Type B pancreatic cell (in vitro differentiated cells): ENCODE measurements around the gene PIEZO1. TPM values are rescaled to one million over a fixed set of nuclear protein-coding genes. Genes with fewer than 3 reads are reported as not detected.

Experiments
- DNase-seq: peaks from one replicate; pipeline ENCODE4 v3.0.0; 2021; ENCODE audit warnings: mixed read lengths; ENCODE audit not compliant: unreplicated experiment; ENCODE audit errors: extremely low spot score
- H3K27ac Mint-ChIP-seq: 2 replicates; pipeline ENCODE4 v1.8.0; 2021; ENCODE audit warnings: mild to moderate bottlenecking, mixed read lengths
- H3K27me3 Mint-ChIP-seq: 2 replicates; pipeline ENCODE4 v1.8.0; 2021; ENCODE audit warnings: mixed read lengths
- H3K36me3 Mint-ChIP-seq: 2 replicates; pipeline ENCODE4 v1.8.0; 2021; ENCODE audit warnings: mixed read lengths
- H3K4me1 Mint-ChIP-seq: one replicate; pipeline ENCODE4 v1.8.0; 2021; ENCODE audit warnings: mixed read lengths; ENCODE audit not compliant: unreplicated experiment
- H3K4me3 Mint-ChIP-seq: 2 replicates; pipeline ENCODE4 v1.8.0; 2021; ENCODE audit warnings: mild to moderate bottlenecking, mixed read lengths
- H3K9me3 Mint-ChIP-seq: 2 replicates; pipeline ENCODE4 v1.8.0; 2021; ENCODE audit warnings: mixed read lengths
- CTCF ChIP-seq: fragments of 200-600 bp; sonication (generic); conservative IDR thresholded peaks from 2 replicates; pipeline ENCODE4 v1.5.0; 2021; ENCODE audit warnings: antibody characterized with exemption, mild to moderate bottlenecking
- microRNA-seq: library from miRNA; unstranded; fragments of <30 nt; microRNA quantifications from one replicate; pipeline ENCODE4, GENCODE V29; 2020
- total RNA-seq: library from RNA; stranded (reverse); gene quantifications from 2 replicates; pipeline ENCODE4 v1.2.1, GENCODE V29; 2021; ENCODE audit warnings: low replicate concordance

PIEZO1 gene
- total RNA-seq, 1 donor from 2014 or later: 33.3 TPM

- Mint-ChIP-seq H3K9me3 (no peaks in the 10 kb centered on the region), H3K4me3 (no peak overlapping the region), H3K27ac (no peak overlapping the region), H3K36me3 (peaks cover 3% of the 10 kb centered on the region), H3K27me3 (no peaks in the 10 kb centered on the region), H3K4me1 (peaks cover 7% of the 10 kb centered on the region)
- TF ChIP-seq CTCF: no peak
- no peak for DNase-seq
Observed at GRCh38 chr16:88667461-88667860, 117.6 kb downstream of the PIEZO1 start.

GRCh38 chr16:88665570-88665969, 119.5 kb downstream of the PIEZO1 start:
- Mint-ChIP-seq H3K4me1 (peaks cover 7% of the 10 kb centered on the region), H3K27ac (no peak overlapping the region), H3K36me3 (peaks cover 3% of the 10 kb centered on the region), H3K4me3 (no peak overlapping the region), H3K27me3 (no peaks in the 10 kb centered on the region), H3K9me3 (no peaks in the 10 kb centered on the region)
- TF ChIP-seq CTCF: no peak
- no peak for DNase-seq

Small RNA genes lying within 50 kb of the gene (microRNA-seq; reads per million reads assigned to microRNA genes)
- gene MIR4722: not detected

Other genes starting within 250 kb of the PIEZO1 start
- gene ZC3H18, start 214.8 kb downstream of the PIEZO1 start, total RNA-seq: 56.5 and 70.2 TPM in 2 replicates
- 0.39 TPM in 1 of 2 replicates, not detected in the other for gene IL17C, start 146.6 kb downstream of the PIEZO1 start, total RNA-seq
- 120 and 144 TPM in 2 replicates for gene CYBA, start 134.2 kb downstream of the PIEZO1 start, total RNA-seq
- gene MVD, start 122.1 kb downstream of the PIEZO1 start, total RNA-seq: 59.0 and 60.6 TPM in 2 replicates
- 0.68 and 0.79 TPM in 2 replicates for gene SNAI3, start 98.7 kb downstream of the PIEZO1 start, total RNA-seq
- gene RNF166, start 78.8 kb downstream of the PIEZO1 start, total RNA-seq: 11.9 and 20.1 TPM in 2 replicates
- 25.1 and 27.1 TPM in 2 replicates for gene CTU2, start 78.7 kb downstream of the PIEZO1 start, total RNA-seq
- gene CDT1, start 18.6 kb upstream of the PIEZO1 start, total RNA-seq: 17.7 and 36.8 TPM in 2 replicates
- gene APRT, start 26.7 kb upstream of the PIEZO1 start, total RNA-seq: 116 and 153 TPM in 2 replicates
- 30.2 and 32.5 TPM in 2 replicates for gene GALNS, start 71.7 kb upstream of the PIEZO1 start, total RNA-seq
- gene TRAPPC2L, start 71.9 kb upstream of the PIEZO1 start, total RNA-seq: 80.4 and 91.4 TPM in 2 replicates
- 0.31 TPM in 1 of 2 replicates, not detected in the other for gene PABPN1L, start 81.4 kb upstream of the PIEZO1 start, total RNA-seq
- gene CBFA2T3, start 192.0 kb upstream of the PIEZO1 start, total RNA-seq: 8.9 and 9.4 TPM in 2 replicates